ENCODE measurements around the gene IGFBP1. TPM values are rescaled to one million over a fixed set of nuclear protein-coding genes. Genes with fewer than 3 reads are reported as not detected.

IGFBP1 gene
- total and polyA plus RNA-seq, 2 of the 13 experiments (the other 11 are each of a cell fraction or from before 2014, with no cell fraction given), result 5.4 to 885 TPM

GRCh38 chr7:45893374-45893995, 5.2 kb downstream of the IGFBP1 start (continued):
- TF ChIP-seq ATF6 (CRISPR knock-in tag; conservative IDR thresholded peaks at IDR 0.05), result peak; percentile 61; the same call in 1 of the 2 replicates
- no peak for TF ChIP-seq REPIN1 (CRISPR knock-in tag; IDR thresholded peaks at IDR 0.05; ENCODE audit: borderline replicate concordance, low read depth)
- no peak for TF ChIP-seq ZBTB39 (CRISPR knock-in tag; IDR thresholded peaks at IDR 0.05)
- peak; percentile 70; the same call in 1 of the 2 replicates for TF ChIP-seq TBX2 (CRISPR knock-in tag; IDR thresholded peaks at IDR 0.05; ENCODE audit: borderline replicate concordance)
- no peak for TF ChIP-seq AGO2 (optimal IDR thresholded peaks at IDR 0.05; ENCODE audit: low read depth, low read length)
- no peak for TF ChIP-seq KLF15 (CRISPR knock-in tag; IDR thresholded peaks at IDR 0.05; ENCODE audit: borderline replicate concordance)
- TF ChIP-seq ZNF784 (CRISPR knock-in tag; IDR thresholded peaks at IDR 0.05; ENCODE audit: borderline replicate concordance), result no peak
- no peak for TF ChIP-seq NFE2L2 (IDR thresholded peaks at IDR 0.05; ENCODE audit: low read length)
- TF ChIP-seq ZNF839 (CRISPR knock-in tag; IDR thresholded peaks at IDR 0.05; ENCODE audit: borderline replicate concordance), result no peak
- TF ChIP-seq ZNF552 (CRISPR knock-in tag; IDR thresholded peaks at IDR 0.05; ENCODE audit: borderline replicate concordance), result no peak
- TF ChIP-seq TERF1 (CRISPR knock-in tag; IDR thresholded peaks at IDR 0.05), result no peak; the same call in 1 of the 2 replicates
- TF ChIP-seq ZNF430 (CRISPR knock-in tag; IDR thresholded peaks at IDR 0.05), result peak; percentile 59; the same call in 1 of the 2 replicates
- no peak for TF ChIP-seq ZBTB3 (CRISPR knock-in tag; IDR thresholded peaks at IDR 0.05; ENCODE audit: borderline replicate concordance, low read depth)
- TF ChIP-seq FOXC1 (CRISPR knock-in tag; IDR thresholded peaks at IDR 0.05; ENCODE audit: borderline replicate concordance), result no peak
- no peak for TF ChIP-seq IRX3 (CRISPR knock-in tag; IDR thresholded peaks at IDR 0.05; ENCODE audit: borderline replicate concordance, low read depth)
- TF ChIP-seq ZNF564 (CRISPR knock-in tag; IDR thresholded peaks at IDR 0.05), result no peak
- TF ChIP-seq ZNF777 (CRISPR knock-in tag; IDR thresholded peaks at IDR 0.05), result no peak
- TF ChIP-seq BRF2 (CRISPR knock-in tag; IDR thresholded peaks at IDR 0.05), result no peak
- peak; percentile 33; the same call in 1 of the 2 replicates for TF ChIP-seq RFX3 (CRISPR knock-in tag; IDR thresholded peaks at IDR 0.05)

All from HepG2 (cell line).